ENCODE data around the gene ALK. TPM values are rescaled to one million over a fixed set of nuclear protein-coding genes. Genes with fewer than 3 reads are reported as not detected.

Gene ALK
- total RNA-seq, 4 donors from 2014 or later: 0.08 to 0.40 (median 0.28) TPM

DNA sequence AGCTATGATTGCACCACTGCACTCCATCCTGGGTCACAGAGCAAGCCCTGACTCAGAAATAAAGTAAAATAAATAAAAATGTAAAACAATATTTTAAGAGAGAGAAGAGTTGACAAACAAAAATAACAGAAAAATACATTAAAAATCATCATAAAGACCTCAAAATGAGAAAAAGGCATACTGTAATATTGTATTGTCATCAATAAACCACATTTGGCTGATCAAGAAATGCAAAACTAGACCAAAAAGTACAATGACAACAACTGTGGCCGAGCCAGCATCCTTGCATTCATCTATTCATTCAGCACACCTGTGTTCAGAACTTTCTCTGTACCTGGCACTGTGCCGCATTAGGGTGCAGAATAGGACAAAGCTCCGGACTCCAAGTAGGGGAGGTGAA is 121.8 kb downstream of the ALK start:
- WGBS, 2 donors: 91 to 96% methylated on average over 3 of the region's 3 CpGs
- no peaks in the 10 kb centered on the region for H3K27me3 ChIP-seq
- H3K4me3 ChIP-seq (replicated peaks in 1 of 3): no peak overlapping the region
- H3K27ac ChIP-seq: no peak overlapping the region
- H3K4me1 ChIP-seq: peaks cover 11 to 20% of the 10 kb centered on the region in 2 donors
- H3K36me3 ChIP-seq: no peaks in the 10 kb centered on the region
- TF ChIP-seq POLR2A (IDR thresholded peaks at IDR 0.05): no peak
- TF ChIP-seq CTCF (IDR thresholded peaks at IDR 0.05): no peak
- no peaks in the 10 kb centered on the region for H3K9me3 ChIP-seq
- intact Hi-C loops (cut with DNase I): no loop called here
- no peak for DNase-seq

DNA sequence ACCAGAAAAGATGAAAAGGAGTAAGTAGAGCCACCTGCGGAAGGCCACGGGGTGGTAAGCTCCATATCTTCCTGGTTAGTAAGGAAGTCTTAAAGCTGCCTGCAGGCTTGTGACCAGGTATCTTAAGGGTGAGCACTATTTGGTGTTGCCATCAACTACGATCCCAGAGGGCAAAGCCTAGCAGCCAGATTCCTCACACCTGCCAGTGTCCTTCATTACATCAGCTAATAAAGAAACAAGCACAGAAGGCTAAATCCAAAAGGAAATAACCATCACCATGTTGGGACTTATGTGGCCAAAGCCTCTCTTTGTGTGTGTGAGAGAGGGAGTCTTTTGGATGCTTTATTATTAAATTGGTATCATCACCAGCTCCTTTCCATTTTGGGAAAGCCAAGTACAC is 123.5 kb downstream of the ALK start:
- peaks cover 4 to 13% of the 10 kb centered on the region in 2 donors for H3K4me1 ChIP-seq
- H3K36me3 ChIP-seq: no peaks in the 10 kb centered on the region
- intact Hi-C loops (cut with DNase I): no loop called here
- H3K4me3 ChIP-seq (replicated peaks in 1 of 3): no peak overlapping the region
- 58 to 62% methylated on average over 3 of the region's 3 CpGs for WGBS, 2 donors
- H3K27ac ChIP-seq: no peak overlapping the region
- H3K9me3 ChIP-seq: no peaks in the 10 kb centered on the region
- no peaks in the 10 kb centered on the region for H3K27me3 ChIP-seq
- TF ChIP-seq POLR2A (IDR thresholded peaks at IDR 0.05) (no peak), CTCF (IDR thresholded peaks at IDR 0.05) (no peak)
- DNase-seq: no peak

- intact Hi-C loops (cut with DNase I): no loop called here
- no peak overlapping the region for H3K4me3 ChIP-seq (replicated peaks in 1 of 3)
- 67 to 71% methylated on average over 4 of the region's 4 CpGs for WGBS, 2 donors
- H3K36me3 ChIP-seq: no peaks in the 10 kb centered on the region
- no peaks in the 10 kb centered on the region for H3K27me3 ChIP-seq
- TF ChIP-seq CTCF (IDR thresholded peaks at IDR 0.05) (no peak), POLR2A (IDR thresholded peaks at IDR 0.05) (no peak)
- peaks cover 0 to 5% of the 10 kb centered on the region in 2 donors for H3K4me1 ChIP-seq
- no peaks in the 10 kb centered on the region for H3K9me3 ChIP-seq
- H3K27ac ChIP-seq: no peak overlapping the region
- DNase-seq: no peak
Observed at GRCh38 chr2:29796446-29796845, 124.9 kb downstream of the ALK start.

DNA sequence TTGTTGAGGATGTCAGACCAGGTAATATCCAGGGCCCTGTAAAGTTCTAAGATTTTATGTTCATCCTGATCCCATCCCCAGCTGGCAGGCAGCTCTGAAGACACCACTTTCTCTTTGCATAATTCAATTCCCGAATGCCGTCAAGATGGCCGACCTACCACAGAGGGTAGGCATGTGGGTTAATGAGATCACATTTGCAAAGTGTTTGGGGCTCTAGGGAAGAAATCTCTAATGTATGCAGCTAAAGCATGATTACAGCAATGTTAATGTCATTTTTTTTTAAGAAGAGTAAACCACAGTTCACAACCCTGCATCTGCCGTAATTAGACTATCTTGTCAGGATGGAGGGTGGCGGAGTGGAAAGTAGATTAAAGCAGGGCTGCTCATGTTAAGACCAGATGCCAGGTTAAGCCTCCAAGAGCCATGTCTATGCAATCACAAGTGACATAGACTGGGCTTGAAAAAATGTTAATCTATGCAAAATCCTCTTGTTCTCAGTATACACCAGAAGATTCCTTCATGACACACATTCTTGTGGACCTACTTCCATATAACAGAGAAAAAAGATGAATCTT is 131.4 kb downstream of the ALK start:
- intact Hi-C loops (cut with DNase I): no loop called here
- DNase-seq: no peak
- H3K36me3 ChIP-seq: no peaks in the 10 kb centered on the region
- H3K27me3 ChIP-seq: no peaks in the 10 kb centered on the region
- H3K4me3 ChIP-seq (replicated peaks in 1 of 3): no peak overlapping the region
- no peak for TF ChIP-seq POLR2A (IDR thresholded peaks at IDR 0.05)
- no peaks in the 10 kb centered on the region for H3K9me3 ChIP-seq
- 94 to 95% methylated on average over 5 of the region's 5 CpGs for WGBS, 2 donors
- no peaks in the 10 kb centered on the region for H3K4me1 ChIP-seq
- no peak overlapping the region for H3K27ac ChIP-seq

GRCh38 chr2:29787473-29788465 is 133.6 kb downstream of the ALK start:
- DNase-seq: no peak
- no peaks in the 10 kb centered on the region for H3K36me3 ChIP-seq
- H3K9me3 ChIP-seq: no peaks in the 10 kb centered on the region
- H3K4me3 ChIP-seq (replicated peaks in 1 of 3): no peak overlapping the region
- 84 to 87% methylated on average over 8 of the region's 8 CpGs for WGBS, 2 donors
- TF ChIP-seq CTCF (IDR thresholded peaks at IDR 0.05): no peak
- no peak for TF ChIP-seq POLR2A (IDR thresholded peaks at IDR 0.05)
- no peak overlapping the region for H3K27ac ChIP-seq
- no peaks in the 10 kb centered on the region for H3K4me1 ChIP-seq
- intact Hi-C loops (cut with DNase I): no loop called here
- no peaks in the 10 kb centered on the region for H3K27me3 ChIP-seq

Measured in thyroid gland (tissue), 4 donors.